HepG2 (cell line): ENCODE data around the gene GPR137. TPM values are rescaled to one million over a fixed set of nuclear protein-coding genes. Genes with fewer than 3 reads are reported as not detected.
A peak's percentile ranks its signal among the peaks of the same experiment; 100 is the strongest.

Experiments used
- ATAC-seq: fragments of 200-7000 bp; cut with Tn5 transposase; 3 replicates; pipeline ENCODE4 v1.9.1; 2020; ENCODE audit warnings: mild to moderate bottlenecking, moderate library complexity
- BruUV-seq: library from RNA; stranded (reverse); fragments of 400-500 nt; replicated peaks from 2 replicates; lab custom pipeline; 2021; lab: Mats Ljungman, UMichigan
- CTCF ChIA-PET: fragments of 300-600 bp; formaldehyde crosslinking; extraction: SDS; loops from one replicate; lab custom pipeline; 2021; ENCODE audit warnings: low total read pairs, inconsistent platforms, low intra/inter-chr PET ratio; lab: Yijun Ruan, JAX
- POLR2A ChIA-PET: fragments of 350-600 bp; sonication (Branson Sonifier 250); formaldehyde crosslinking; loops from one replicate; lab custom pipeline; 2020; ENCODE audit warnings: antibody characterized with exemption, inconsistent platforms; lab: Yijun Ruan, JAX
- DNase-seq: peaks from one replicate; pipeline ENCODE4 v3.0.0-alpha.2; 2015; ENCODE audit warnings: low spot score
- FAIRE-seq: peaks from 3 replicates; lab custom pipeline; 2011; peaks lifted over from hg19 to GRCh38; lab: Jason Lieb, UNC
- H2AFZ ChIP-seq: one replicate; pipeline ENCODE4 v1.6.1; 2011; ENCODE audit warnings: low read length, inconsistent platforms
- H3K27ac ChIP-seq: fragments of 300-600 bp; 3 replicates; pipeline ENCODE4 v1.8.0; 2011; ENCODE audit warnings: mixed run types, mild to moderate bottlenecking, mixed read lengths, low read length, inconsistent platforms; ENCODE audit not compliant: insufficient read depth; ENCODE audit errors: extremely low read length
- H3K27me3 ChIP-seq, 2 experiments: fragments of 200-600 bp in 1 of 2; 2 replicates in 1 of 2; 3 replicates in 1 of 2; pipeline versions ENCODE4 v1.6.0 to v1.8.0; 2011; ENCODE audit warnings: low read length in 2 of 2, mild to moderate bottlenecking in 2 of 2, moderate library complexity in 2 of 2, inconsistent platforms in 1 of 2; ENCODE audit not compliant: insufficient read depth in 2 of 2, control insufficient read depth in 1 of 2
- H3K36me3 ChIP-seq, 2 experiments: fragments of 200-600 bp in 1 of 2; replicated peaks in 1 of 2; 2 replicates in 1 of 2; 3 replicates in 1 of 2; pipeline versions ENCODE4 v1.5.1 to v1.8.0; 2011; ENCODE audit warnings: low read length in 2 of 2, inconsistent platforms in 1 of 2; ENCODE audit not compliant: insufficient read depth in 2 of 2, control insufficient read depth in 1 of 2
- H3K4me1 ChIP-seq: 2 replicates; pipeline ENCODE4 v1.5.1; 2012; ENCODE audit warnings: low read length, inconsistent platforms; ENCODE audit not compliant: insufficient read depth
- H3K4me2 ChIP-seq: 2 replicates; pipeline ENCODE4 v1.6.0; 2011; ENCODE audit warnings: low read depth, low read length, inconsistent platforms
- H3K4me3 ChIP-seq, 3 experiments: fragments of 200-600 bp in 1 of 3; sonication (generic), shearing (Covaris generic) in 1 of 3; replicated peaks in 1 of 3; 2 replicates each; pipeline ENCODE4 v1.5.1; 2011 to 2016; ENCODE audit warnings: low read length in 3 of 3, inconsistent platforms in 2 of 3, low read depth in 2 of 3, mild to moderate bottlenecking in 2 of 3, control low read depth in 1 of 3, mixed read lengths in 1 of 3; ENCODE audit not compliant: insufficient read depth in 1 of 3
- H3K79me2 ChIP-seq: one replicate; pipeline ENCODE4 v1.6.1; 2011; ENCODE audit warnings: low read length, inconsistent platforms; ENCODE audit not compliant: insufficient read depth
- H3K9ac ChIP-seq: 2 replicates; pipeline ENCODE4 v1.6.0; 2011; ENCODE audit warnings: mild to moderate bottlenecking, low read depth, low read length, inconsistent platforms; ENCODE audit not compliant: insufficient read depth
- H3K9me3 ChIP-seq: 2 replicates; pipeline ENCODE4 v1.5.1; 2012; ENCODE audit warnings: mild to moderate bottlenecking, low read length
- H4K20me1 ChIP-seq: 2 replicates; pipeline ENCODE4 v1.6.0; 2011; ENCODE audit warnings: inconsistent platforms, mild to moderate bottlenecking, low read length, moderate library complexity; ENCODE audit not compliant: insufficient read depth
- ETV6 ChIP-seq: sonication (generic); formaldehyde crosslinking; conservative IDR thresholded peaks from 2 replicates; pipeline ENCODE4 v1.4.0; 2020; ENCODE audit warnings: missing genetic modification reagents
- HNRNPLL ChIP-seq: fragments of 200-400 bp; formaldehyde crosslinking; IDR thresholded peaks from 2 replicates; pipeline ENCODE4 v1.6.1; 2017; ENCODE audit warnings: mild to moderate bottlenecking, low read depth, low read length; ENCODE audit not compliant: poor library complexity, severe bottlenecking
- NFIC ChIP-seq: IDR thresholded peaks from 2 replicates; pipeline ENCODE4 v1.6.1; 2012; ENCODE audit warnings: mild to moderate bottlenecking, low read length, inconsistent platforms
- RAD51 ChIP-seq: fragments of 450-650 bp; IDR thresholded peaks from 2 replicates; pipeline ENCODE4 v1.6.1; 2016; ENCODE audit warnings: borderline replicate concordance
- ZNF598 ChIP-seq: sonication (generic); formaldehyde crosslinking; IDR thresholded peaks from 2 replicates; pipeline ENCODE4 v1.5.1; 2020; ENCODE audit warnings: mild to moderate bottlenecking, missing genetic modification reagents, borderline replicate concordance
- ZNF788 ChIP-seq: sonication (generic); formaldehyde crosslinking; IDR thresholded peaks from 2 replicates; pipeline ENCODE4 v1.5.0; 2020; ENCODE audit warnings: mild to moderate bottlenecking, missing genetic modification reagents, borderline replicate concordance
- ZSCAN31 ChIP-seq: sonication (generic); formaldehyde crosslinking; IDR thresholded peaks from 2 replicates; pipeline ENCODE4 v1.5.0; 2020; ENCODE audit warnings: low read depth, mild to moderate bottlenecking, missing genetic modification reagents
- WGBS: methylation state at CpG from one replicate; pipeline ENCODE4 v1.1.6; 2017; ENCODE audit warnings: low lambda C conversion rate; 5-methylcytosine and 5-hydroxymethylcytosine counted together
- in situ Hi-C: cut with HindIII; loops from 2 replicates; pipeline ENCODE4 v1.10.0; 2017; ENCODE audit warnings: low pct_unique_long_range_greater_than_20kb; ENCODE audit not compliant: extremely low pct_ligation_motif_present
- intact Hi-C: fragments of 100-400 bp; cut with micrococcal nuclease; formaldehyde crosslinking; loops from one replicate; pipeline ENCODE4 v1.10.0; 2022; ENCODE audit not compliant: unreplicated experiment
- polyA plus RNA-seq, 8 experiments: library from polyadenylated mRNA; depleted of rRNA in 3 of 8; stranded (reverse) in 7 of 8; unstranded in 1 of 8; fragments of >200 nt; fragmentation: Illumina TruSeq in 4 of 8; extraction: Trizol in 4 of 8; gene quantifications; 2 replicates each; pipeline versions ENCODE4 v1.2.1 to v1.2.3, GENCODE V29; 2011 to 2016; ENCODE audit warnings: low read depth in 4 of 8, missing spikeins in 1 of 8, mixed read lengths in 1 of 8; ENCODE audit not compliant: insufficient read depth in 1 of 8
- total RNA-seq, 5 experiments: library from RNA; depleted of rRNA; stranded (reverse); fragments of >200 nt; fragmentation: Illumina TruSeq; extraction: Trizol; gene quantifications; 2 replicates each; pipeline ENCODE4 v1.2.3, GENCODE V29; 2016; ENCODE audit warnings: low read depth in 1 of 5
- TF ChIP-seq, protein P1 (sequence below): sonication (generic); formaldehyde crosslinking; conservative IDR thresholded peaks from 2 replicates; pipeline ENCODE4 v1.4.0; 2020; ENCODE audit warnings: missing genetic modification reagents

GPR137 gene
- total and polyA plus RNA-seq, 2 of the 13 experiments (the other 11 are each of a cell fraction or from before 2014, with no cell fraction given): 8.5 to 13.2 TPM

DNA sequence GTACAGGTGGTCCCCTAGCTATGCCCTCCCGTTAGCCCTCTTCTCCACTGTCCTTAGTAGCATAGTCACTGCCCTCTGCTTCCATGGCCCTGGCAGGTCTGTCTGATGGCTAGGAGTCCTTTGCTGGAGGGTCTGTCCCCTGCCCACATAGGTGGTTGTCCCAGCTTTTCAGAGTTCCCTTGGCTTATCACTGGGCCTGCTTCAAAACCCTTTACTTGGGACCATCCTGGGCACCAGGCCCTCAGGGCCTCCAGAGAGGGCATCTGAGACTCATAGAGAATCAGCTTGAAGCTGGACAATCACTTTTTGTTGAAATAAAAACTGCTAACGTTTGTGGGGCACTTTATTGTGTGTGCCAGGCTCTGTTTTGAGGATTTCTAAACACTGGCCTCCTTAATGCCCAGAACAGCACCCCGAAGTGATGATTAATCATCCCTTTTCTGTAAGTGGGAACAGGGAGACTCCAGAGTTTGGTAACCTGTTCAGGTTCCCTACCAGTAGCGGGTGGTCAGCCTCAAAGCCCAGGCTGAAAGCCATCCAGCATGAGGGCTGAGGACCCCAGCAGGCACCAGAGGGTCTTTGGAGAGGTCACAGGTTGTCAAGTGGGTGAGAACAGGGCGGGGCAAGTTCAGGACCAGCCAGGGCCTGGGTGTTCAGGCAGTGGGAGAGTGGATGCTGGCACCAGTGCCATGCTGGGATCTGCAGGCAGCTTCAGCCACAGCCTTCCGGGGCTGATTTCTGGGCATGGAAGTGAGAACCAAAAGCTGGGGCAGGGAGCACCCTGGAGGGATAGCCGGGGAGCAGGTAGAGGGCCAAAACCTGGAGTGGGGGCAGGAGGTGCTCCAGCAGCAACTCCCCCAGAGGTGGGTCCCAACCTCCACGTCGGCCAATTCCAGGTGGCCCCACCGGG is 5.0 kb downstream of the GPR137 start:
- no peaks in the 10 kb centered on the region for H4K20me1 ChIP-seq
- FAIRE-seq (no peak), ATAC-seq (no peak), DNase-seq (no peak)
- TF ChIP-seq ZSCAN31 (CRISPR knock-in tag): no peak
- H3K27ac ChIP-seq: no peak overlapping the region
- peaks cover 23% of the 10 kb centered on the region; the same call in 1 of the 2 replicates for H3K4me1 ChIP-seq
- intact Hi-C loops (no loop called here), in situ Hi-C loops (no loop called here)
- POLR2A ChIA-PET: interaction anchor here (1.0 to 2.0 kb wide), 2 partner anchors 14 to 20 kb away, joined by 3 to 11 read pairs; no protein-coding TSS in a partner anchor
- H3K9me3 ChIP-seq: no peaks in the 10 kb centered on the region
- no peak overlapping the region for H2AFZ ChIP-seq
- peaks cover 18 to 50% of the 10 kb centered on the region in 2 experiments for H3K27me3 ChIP-seq
- H3K4me2 ChIP-seq: no peak overlapping the region; the same call in 1 of the 2 replicates
- no TSS peak for BruUV-seq
- CTCF ChIA-PET: no interaction called here
- no peaks in the 10 kb centered on the region for H3K36me3 ChIP-seq
- no peaks in the 10 kb centered on the region for H3K79me2 ChIP-seq
- no peak overlapping the region for H3K4me3 ChIP-seq
- no peak overlapping the region for H3K9ac ChIP-seq
- WGBS: 44% methylated on average over 8 of the region's 10 CpGs

DNA sequence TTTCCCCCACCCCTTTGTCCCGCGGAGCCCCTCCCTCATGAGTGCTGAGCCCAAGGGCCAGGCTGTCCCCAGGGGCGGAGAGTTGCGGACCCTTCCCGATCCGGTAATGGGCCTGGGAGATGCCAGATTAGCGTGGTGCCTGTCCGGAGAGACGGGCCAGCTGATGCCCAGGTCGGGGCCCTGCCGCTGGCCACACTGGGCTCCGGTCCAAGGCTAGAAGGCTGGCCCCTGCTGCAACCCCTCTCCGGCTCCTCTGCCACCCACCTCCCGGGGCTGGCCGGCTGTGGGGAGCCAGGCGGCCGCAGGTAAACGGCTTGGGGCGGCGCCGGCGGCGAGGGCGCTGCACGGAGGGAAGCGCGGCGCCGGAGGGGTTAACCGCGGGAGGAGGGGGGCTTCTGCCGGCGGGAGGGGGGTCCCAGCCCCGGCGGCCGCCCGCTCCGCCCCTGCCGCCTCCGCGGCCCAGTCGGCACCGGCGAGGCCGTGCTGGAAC is 5.7 kb downstream of the GPR137 start, which contains the start of gene KCNK4:
Gene KCNK4, plus strand, starts transcription at position 41 of the 490 bp plus-strand sequence. CDS start 1,717 bp downstream, outside the sequence.
- H3K9me3 ChIP-seq: no peaks in the 10 kb centered on the region
- FAIRE-seq (no peak), DNase-seq (no peak), ATAC-seq (no peak)
- H3K36me3 ChIP-seq: no peaks in the 10 kb centered on the region
- CTCF ChIA-PET: no interaction called here
- TF ChIP-seq, protein P1, sequence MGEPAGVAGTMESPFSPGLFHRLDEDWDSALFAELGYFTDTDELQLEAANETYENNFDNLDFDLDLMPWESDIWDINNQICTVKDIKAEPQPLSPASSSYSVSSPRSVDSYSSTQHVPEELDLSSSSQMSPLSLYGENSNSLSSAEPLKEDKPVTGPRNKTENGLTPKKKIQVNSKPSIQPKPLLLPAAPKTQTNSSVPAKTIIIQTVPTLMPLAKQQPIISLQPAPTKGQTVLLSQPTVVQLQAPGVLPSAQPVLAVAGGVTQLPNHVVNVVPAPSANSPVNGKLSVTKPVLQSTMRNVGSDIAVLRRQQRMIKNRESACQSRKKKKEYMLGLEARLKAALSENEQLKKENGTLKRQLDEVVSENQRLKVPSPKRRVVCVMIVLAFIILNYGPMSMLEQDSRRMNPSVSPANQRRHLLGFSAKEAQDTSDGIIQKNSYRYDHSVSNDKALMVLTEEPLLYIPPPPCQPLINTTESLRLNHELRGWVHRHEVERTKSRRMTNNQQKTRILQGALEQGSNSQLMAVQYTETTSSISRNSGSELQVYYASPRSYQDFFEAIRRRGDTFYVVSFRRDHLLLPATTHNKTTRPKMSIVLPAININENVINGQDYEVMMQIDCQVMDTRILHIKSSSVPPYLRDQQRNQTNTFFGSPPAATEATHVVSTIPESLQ (CRISPR knock-in tag): no peak
- TF ChIP-seq ZNF788 (no peak), HNRNPLL (peak; percentile 25), ZNF598 (CRISPR knock-in tag) (no peak), NFIC (no peak), RAD51 (no peak), ETV6 (CRISPR knock-in tag) (no peak)
- no peak within 1 kb of the TSS for H2AFZ ChIP-seq
- H3K4me3 ChIP-seq: peak within 1 kb of the TSS; percentile 16 to 61 (median 26); a peak in 4 of 6 replicates
- H3K4me1 ChIP-seq: peaks cover 19% of the 10 kb centered on the region; the same call in 1 of the 2 replicates
- POLR2A ChIA-PET: interaction anchor here (0.5 to 1.0 kb wide), 2 partner anchors 13 to 102 kb away, joined by 3 read pairs; no protein-coding TSS in a partner anchor
- intact Hi-C loops (no loop called here), in situ Hi-C loops (no loop called here)
- H3K4me2 ChIP-seq: peak within 1 kb of the TSS; percentile 60
- H4K20me1 ChIP-seq: no peaks in the 10 kb centered on the region
- WGBS: 0% methylated on average over 4 of the region's 45 CpGs
- BruUV-seq: no TSS peak
- no peak within 1 kb of the TSS for H3K9ac ChIP-seq
- no peak within 1 kb of the TSS for H3K27ac ChIP-seq
- peaks cover 19 to 57% of the 10 kb centered on the region in 2 experiments for H3K27me3 ChIP-seq
- H3K79me2 ChIP-seq: no peaks in the 10 kb centered on the region
